HG03457 (cell line): Measurements from ENCODE around the gene MSH6.

Experiments used
- ATAC-seq: cut with Tn5 transposase; IDR thresholded peaks from one replicate; pipeline ENCODE4 v1.9.1; 2021; ENCODE audit warnings: moderate number of reproducible peaks; ENCODE audit not compliant: unreplicated experiment

Gene MSH6, protein sequence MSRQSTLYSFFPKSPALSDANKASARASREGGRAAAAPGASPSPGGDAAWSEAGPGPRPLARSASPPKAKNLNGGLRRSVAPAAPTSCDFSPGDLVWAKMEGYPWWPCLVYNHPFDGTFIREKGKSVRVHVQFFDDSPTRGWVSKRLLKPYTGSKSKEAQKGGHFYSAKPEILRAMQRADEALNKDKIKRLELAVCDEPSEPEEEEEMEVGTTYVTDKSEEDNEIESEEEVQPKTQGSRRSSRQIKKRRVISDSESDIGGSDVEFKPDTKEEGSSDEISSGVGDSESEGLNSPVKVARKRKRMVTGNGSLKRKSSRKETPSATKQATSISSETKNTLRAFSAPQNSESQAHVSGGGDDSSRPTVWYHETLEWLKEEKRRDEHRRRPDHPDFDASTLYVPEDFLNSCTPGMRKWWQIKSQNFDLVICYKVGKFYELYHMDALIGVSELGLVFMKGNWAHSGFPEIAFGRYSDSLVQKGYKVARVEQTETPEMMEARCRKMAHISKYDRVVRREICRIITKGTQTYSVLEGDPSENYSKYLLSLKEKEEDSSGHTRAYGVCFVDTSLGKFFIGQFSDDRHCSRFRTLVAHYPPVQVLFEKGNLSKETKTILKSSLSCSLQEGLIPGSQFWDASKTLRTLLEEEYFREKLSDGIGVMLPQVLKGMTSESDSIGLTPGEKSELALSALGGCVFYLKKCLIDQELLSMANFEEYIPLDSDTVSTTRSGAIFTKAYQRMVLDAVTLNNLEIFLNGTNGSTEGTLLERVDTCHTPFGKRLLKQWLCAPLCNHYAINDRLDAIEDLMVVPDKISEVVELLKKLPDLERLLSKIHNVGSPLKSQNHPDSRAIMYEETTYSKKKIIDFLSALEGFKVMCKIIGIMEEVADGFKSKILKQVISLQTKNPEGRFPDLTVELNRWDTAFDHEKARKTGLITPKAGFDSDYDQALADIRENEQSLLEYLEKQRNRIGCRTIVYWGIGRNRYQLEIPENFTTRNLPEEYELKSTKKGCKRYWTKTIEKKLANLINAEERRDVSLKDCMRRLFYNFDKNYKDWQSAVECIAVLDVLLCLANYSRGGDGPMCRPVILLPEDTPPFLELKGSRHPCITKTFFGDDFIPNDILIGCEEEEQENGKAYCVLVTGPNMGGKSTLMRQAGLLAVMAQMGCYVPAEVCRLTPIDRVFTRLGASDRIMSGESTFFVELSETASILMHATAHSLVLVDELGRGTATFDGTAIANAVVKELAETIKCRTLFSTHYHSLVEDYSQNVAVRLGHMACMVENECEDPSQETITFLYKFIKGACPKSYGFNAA (N-terminal part only)

DNA sequence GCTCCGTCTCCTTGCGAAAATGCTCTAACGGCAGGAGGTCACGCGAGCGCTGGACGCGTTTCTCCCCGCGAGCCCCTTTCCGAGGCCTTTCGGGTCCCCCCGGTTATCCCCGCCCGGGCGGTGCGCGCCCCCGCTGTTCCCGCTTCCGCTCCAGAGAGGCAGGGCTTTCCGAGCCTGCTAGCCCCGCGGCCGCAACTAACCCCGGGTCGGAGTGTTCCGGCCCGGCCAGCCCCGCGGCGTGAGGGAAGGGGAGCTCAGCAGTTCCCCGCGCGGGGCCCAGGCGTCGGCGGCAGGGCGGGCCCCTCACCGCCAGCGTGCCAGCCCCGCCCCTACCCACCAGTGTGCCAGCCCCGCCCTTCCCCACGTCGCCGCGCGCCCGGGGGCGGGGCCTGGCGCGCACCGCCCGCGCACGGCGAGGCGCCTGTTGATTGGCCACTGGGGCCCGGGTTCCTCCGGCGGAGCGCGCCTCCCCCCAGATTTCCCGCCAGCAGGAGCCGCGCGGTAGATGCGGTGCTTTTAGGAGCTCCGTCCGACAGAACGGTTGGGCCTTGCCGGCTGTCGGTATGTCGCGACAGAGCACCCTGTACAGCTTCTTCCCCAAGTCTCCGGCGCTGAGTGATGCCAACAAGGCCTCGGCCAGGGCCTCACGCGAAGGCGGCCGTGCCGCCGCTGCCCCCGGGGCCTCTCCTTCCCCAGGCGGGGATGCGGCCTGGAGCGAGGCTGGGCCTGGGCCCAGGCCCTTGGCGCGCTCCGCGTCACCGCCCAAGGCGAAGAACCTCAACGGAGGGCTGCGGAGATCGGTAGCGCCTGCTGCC, at the start of gene MSH6:
MSH6 (plus strand) TSS at position 475 of the 815 bp plus-strand sequence; CDS start at position 564, 89 bp downstream.
- peak; percentile 76 for ATAC-seq

DNA sequence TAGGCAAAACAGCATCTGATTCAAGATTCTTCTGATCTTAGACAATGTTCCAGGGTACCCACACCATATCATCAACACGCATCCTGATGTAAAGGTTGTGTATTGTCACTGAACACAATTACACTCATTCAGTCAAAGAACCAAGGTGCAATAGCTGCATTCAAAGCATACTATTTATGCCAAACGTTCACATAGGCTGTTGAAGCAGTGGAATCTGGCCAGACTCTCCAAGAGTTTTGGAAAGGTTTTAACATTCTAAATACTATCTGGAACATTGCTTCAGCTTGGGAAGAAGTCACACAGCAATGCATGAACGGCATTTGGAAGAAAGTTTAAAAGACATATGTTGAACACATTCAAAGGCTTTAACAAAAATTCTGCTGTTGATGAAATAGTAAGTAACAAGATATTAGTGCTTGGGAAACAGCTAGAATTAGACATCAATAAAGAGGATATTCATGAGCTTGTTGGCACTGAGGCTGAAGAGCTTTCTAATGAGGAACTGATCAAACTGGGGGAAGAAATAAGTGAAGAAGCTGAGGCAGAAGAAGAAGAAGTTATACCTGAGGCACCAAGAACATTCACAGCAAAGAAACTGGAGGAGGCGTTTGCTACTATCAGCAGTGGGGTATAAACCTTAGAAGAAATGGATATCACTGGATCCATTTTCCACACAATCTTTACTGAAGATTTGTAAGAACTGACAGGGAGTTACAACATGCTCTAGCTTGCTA, 47.6 kb upstream of the MSH6 start:
- ATAC-seq = no peak

DNA sequence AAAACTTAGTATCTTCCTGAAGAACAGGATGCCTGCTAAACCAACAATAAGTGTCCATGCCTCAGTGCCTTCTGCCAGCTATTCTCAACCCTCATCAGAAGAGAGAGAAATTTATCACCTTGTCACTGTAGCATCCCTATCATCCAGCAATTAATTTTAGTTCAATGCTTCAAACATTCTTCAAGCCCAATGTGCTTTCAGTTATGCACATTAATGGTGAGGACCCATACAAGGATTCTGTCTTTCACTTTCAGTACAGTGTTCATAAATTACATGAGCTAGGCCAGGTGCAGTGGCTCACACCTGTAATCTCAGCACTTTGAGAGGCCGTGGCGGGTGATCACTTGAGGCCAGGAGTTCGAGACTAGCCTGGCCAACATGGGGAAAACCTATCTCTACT, 47.0 kb upstream of the MSH6 start:
- ATAC-seq = no peak

DNA sequence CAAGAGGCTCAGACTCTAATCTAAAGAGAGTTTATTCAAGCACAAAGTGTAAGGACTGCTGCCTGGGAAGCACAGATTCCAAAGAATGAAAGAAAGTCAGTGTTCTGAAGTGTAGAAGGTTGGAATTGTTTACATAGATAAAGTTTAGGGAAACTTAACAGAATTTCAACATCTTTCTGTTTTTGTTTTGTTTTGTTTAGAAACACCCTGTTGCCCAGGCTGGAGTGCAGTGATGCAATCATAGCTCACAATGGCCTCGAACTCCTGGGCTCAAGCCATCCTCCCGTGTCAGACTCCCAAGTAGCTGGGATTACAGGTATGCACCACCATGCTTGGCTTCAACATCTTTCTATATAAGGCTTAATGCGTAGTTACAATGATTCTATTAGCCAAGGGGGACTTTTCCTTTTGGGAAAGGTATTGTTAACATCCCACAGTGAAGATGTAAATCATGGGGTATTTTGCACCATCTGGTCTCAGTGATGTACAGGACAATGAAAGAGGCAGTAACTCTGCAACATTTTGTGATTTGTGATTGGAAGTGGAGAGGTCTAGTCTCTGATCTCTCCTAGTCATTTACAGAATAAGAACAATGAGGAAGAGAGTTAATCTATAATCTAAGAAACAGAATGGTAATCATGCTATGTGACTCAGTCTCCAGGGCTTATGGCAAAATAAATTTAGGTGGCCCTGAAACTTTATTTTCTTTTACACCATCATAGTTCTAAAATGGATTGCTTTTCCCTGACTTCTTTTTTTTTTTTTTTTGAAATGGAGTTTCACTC, 45.6 kb upstream of the MSH6 start:
- no peak for ATAC-seq

DNA sequence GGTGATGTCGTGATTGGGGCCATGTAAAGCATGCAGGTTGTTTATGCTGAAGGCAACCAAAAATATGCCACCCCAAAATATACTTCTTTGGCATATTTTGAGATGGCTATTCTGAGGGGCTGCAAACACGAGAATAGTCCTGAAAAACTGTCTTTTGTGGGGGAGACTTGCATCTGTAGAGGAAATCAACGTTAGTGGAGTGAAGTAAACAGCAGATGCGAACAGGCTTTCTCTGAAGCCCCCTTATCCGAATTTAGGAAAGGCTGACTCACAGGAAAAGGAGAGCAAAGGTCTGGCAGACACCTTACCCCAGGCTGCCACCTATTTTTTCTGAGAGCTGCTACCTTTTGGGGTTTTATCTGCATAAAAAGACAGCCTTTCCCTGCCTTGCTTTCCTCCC, 44.6 kb upstream of the MSH6 start:
- no peak for ATAC-seq

DNA sequence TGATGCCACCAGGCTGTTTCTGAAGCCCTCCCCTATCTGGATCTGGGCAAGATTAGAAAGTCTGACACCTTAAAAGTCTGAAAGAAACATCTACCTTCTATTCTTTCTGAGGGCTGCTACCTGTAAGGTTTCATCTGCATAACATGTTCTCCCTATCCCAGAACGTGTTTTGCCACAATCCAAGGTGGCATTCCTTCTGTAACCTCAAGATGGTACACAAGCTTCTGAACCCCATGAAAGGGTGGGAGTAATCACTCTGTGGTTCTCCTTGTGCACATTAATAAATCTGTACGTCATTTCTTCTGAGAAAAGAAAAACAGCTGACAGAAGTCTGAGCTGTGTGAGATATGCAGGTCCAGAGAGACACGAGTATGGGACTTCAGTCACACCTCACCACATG, 41.8 kb upstream of the MSH6 start:
- ATAC-seq = no peak

DNA sequence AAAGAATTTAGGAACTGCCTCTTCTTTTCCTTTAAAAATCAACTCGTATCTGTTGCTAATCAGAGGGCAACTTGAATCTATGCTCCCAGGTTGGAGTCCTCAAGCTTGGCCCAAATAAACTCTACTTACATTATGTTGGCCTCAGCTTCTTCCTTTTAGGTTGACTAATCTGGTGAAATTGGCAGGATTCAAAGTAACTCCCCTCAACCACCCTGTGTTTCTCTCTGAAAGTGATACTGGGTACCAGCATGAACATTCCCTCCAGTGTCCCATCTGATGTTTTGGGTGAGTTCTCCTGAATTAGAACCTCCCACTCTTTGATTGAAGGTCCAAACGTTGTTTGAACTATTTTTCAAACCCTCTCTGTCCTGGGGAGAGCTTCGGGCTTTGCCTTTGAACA, 41.3 kb upstream of the MSH6 start:
- ATAC-seq = no peak

DNA sequence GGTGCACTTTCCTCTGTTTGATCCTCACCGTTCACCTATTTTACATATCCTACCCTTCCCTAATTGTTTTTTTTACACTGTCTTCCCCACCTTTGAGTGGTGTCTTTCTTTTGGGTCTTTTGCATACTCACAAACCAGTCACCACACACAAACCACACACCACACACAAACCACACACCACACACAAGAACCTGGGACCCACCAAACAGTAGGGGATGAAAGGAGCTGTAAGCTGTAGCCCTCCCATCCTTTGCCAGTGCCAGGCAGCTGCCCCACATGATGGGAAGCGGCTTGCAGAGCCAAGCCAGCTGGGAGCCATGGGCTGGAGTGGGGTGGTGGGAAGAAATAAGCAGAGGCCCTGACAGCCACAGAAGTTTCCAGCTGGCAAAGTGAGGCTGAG, 38.9 kb upstream of the MSH6 start:
- no peak for ATAC-seq

DNA sequence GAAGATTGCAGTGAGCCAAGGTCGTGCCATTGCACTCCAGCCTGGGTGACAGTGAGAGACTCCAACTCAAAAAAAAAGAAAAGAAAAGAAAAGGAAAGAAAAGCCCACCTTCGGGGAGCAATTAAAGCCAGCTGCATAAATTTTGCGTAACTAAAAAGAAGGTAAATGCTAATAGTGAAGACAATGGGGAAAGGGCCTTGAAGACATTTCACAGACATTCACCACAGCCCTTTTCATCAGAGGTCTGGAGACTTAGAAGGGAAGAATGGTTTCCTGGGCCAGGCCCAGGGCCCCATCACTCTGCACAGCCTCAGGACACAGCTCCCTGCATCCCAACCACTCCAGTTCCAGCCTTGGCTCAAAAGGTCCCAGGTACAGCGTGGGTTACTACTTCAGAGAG, 35.1 kb upstream of the MSH6 start:
- ATAC-seq = no peak

DNA sequence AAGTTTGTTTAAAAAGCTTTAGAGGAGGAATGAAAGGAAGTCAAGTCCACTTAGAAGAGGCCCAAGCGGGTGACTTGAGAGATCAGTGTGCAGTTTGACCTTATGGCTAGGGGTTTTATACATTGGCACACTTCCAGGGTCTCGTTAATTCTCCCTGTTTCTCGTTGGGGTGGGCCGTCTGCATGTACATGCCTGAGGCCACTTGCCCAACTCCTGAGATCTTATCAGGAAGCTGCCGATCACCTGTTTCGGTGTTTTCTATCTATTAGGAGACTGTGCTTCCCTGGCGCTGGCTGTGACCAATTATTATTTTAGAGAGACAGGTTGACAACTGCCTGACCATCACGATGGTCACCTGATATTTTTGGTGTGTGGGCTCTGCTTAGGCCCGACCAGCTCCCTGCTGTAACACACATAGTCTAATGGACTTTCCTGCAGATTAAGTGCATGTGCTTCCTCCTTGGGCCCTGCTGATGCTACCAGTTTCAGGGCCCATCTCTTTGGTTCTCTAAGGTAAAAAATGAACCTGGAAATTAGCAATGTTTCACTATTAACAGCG, 31.0 kb upstream of the MSH6 start:
- ATAC-seq = peak; percentile 32

DNA sequence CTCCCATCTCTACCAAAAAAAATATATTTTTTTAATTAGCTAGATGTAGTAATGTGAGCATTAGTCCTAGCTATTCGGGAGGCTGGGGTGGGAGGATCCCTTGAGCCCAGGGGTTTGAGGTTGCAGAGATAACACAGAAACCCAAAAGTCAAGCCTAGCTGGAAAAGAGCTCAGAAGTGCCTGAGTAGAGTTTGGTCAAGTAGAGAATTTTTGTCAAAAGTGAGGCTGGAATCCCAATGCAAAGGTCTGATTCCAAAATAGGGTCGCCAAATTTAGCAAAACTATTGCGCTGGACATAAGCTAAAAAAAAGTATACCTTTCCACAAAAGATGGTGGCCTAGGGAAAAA, 15.5 kb upstream of the MSH6 start:
- ATAC-seq = no peak

DNA sequence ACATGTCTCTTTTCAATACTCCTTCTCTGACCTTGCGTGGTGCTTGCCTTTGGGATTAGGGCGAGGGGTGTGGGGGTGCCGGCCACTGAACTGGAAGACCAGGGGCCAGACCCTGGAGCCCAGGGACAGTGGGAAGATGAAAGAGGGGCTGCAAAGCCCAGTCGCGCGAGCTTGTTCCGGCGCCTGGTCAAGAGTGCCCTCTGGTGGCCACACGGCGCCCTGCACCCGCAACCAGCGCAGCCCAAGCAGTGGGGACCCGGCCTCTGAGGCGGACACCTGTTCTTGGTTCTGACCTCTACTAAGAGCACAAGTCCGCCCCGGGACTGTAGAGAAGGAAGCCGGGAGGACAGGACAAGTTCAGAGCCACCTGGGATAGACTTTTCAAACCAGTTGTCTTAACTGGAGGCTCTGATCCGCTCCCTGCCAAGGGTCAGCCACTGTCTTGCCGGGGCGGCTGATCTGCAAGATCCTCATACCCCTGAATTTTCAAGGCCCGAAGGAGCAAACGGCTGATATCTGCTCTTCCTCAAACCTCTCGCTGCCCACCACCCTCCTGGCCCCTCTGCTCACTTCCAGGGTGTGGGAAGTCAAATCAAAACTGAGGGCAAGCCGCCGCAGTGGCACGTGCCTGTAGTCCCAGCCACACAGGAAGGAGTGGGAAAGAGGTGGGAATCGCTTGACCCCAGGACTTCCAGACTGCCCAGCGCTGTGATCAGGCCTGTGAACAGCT, 14.9 kb upstream of the MSH6 start:
- ATAC-seq = no peak

DNA sequence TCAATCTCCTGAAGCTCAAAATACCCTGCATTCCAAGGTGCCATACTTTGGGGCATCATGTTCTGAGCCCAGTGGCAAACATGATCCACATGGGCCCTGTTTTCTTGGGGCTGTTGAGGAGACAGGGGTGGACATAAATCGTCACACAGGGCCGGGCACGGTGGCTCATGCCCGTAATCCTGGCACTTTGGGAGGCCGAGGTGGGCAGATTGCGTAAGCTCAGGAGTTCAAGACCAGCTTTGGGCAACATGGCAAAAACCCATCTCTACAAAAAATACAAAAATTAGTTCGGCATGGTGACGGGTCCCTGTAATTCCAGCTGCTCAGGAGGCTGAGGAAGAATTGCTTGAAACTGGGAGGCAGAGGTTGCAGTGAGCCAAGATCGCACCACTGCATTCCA, 13.6 kb upstream of the MSH6 start:
- ATAC-seq = no peak

DNA sequence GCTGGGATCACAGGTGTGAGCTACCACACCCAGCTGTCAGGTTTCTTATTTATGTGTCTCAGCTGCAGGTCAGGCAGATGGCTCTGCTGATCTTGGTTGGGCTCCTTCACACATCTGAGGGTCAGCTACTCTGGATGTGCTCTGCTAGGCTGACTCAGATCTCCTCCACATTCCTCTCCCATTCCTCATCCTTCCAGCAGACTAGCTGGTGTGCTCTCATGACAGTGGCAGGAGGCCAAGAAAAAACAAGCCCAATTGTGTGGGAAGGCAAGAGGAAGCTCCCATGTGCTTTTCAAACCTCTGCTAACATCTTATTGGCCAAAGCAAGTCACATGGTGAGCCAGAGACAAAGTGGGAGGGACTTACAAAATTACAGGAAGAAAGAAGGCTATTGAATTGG, 11.7 kb upstream of the MSH6 start:
- no peak for ATAC-seq

DNA sequence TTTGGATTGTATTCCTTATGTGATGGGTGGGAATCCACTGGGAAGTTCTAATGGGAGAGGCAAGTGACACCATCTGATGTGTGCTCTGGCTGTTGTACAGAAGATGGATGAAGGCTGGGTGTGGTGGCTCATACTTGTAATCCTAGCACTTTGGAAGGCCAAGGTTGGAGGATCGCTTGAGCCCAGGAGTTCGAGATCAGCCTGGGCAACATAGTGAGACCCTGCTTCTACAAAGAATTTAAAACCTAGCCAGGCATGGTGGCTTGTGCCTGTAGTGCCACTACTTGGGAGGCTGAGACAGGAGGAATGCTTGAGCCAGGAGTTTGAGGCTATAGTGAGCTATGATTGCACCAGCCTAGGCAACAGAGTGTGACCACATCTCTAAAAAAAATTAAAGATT, 10.6 kb upstream of the MSH6 start:
- ATAC-seq = no peak

DNA sequence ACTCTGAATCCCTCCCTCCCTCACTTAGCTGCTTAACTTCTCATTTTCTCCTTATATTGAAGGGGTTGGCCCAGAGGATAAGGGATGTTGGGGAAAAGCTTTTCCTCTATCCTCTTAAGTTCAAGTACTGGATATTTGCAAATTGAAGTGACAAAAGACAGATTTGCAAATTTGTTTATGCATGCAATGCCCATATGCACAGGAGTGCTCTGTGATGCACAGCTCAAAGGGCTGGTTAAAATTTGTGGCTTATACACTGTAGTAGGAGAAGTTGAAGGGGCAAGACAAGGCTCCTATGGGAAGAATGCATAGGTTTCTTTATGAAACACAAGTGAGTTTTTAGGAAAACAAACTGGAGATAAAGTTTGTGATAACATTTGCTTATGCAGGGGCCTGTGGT, 8.4 kb upstream of the MSH6 start:
- no peak for ATAC-seq

DNA sequence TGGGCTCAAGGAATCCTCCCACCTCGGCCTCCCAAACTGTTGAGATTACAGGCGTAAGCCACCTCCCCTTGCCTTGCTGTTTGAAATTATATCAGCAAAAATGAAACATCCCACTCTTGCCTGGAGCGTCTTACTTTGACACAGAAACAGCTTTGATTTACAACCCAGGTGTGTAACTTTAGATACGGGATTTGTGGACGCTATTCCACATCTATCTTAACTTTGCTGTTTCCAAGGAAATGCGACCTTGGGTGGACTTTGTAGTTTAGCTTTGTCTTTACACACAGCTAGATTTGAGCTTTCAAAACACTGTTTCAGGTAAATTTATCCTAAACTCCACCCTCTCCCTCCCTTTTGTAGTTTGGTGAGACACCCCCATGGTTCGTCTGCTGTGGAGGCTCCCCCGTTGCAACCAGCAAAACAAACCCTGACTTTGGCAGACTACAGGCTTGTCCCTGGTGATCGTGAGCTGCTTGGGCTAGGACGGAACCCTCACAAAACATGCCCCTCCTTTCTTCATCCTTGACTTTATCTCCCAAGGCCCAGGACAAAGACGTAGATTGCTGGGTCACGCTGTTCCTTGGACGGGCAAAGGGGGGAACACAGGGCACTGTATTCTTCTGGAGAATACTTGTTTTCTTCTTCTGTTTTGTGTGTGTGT, 5.5 kb upstream of the MSH6 start:
- ATAC-seq = no peak
